Mesenchymal stem cell (in vitro differentiated cells and primary cell): ENCODE measurements around the gene ITPKB.

Experiments used
- DNase-seq: peaks from one replicate; pipeline ENCODE4 v3.0.0-alpha.2; 2013
- H2AFZ ChIP-seq: one replicate; pipeline ENCODE4 v1.6.1; 2013; ENCODE audit warnings: low read depth, mild to moderate bottlenecking, control low read depth, inconsistent platforms, low read length, moderate library complexity
- H2AK5ac ChIP-seq: 2 replicates; pipeline ENCODE4 v1.6.1; 2013; ENCODE audit warnings: low read length, moderate library complexity, mild to moderate bottlenecking, inconsistent platforms; ENCODE audit not compliant: severe bottlenecking
- H2BK120ac ChIP-seq: one replicate; pipeline ENCODE4 v1.6.1; 2013; ENCODE audit warnings: low read depth, mild to moderate bottlenecking, inconsistent platforms, low read length, moderate library complexity
- H2BK12ac ChIP-seq, 2 experiments: one replicate each; pipeline ENCODE4 v1.6.1; 2013; ENCODE audit warnings: inconsistent platforms in 2 of 2, low read length in 2 of 2, mild to moderate bottlenecking in 2 of 2, moderate library complexity in 2 of 2, control low read depth in 1 of 2
- H2BK15ac ChIP-seq: one replicate; pipeline ENCODE4 v1.6.1; 2013; ENCODE audit warnings: mild to moderate bottlenecking, low read depth, inconsistent platforms; ENCODE audit not compliant: poor library complexity, severe bottlenecking
- H2BK5ac ChIP-seq: 2 replicates; pipeline ENCODE4 v1.6.1; 2013; ENCODE audit warnings: low read depth, mild to moderate bottlenecking, low read length, control low read depth, inconsistent platforms; ENCODE audit not compliant: poor library complexity, severe bottlenecking
- H3K14ac ChIP-seq, 2 experiments: one replicate each; pipeline ENCODE4 v1.6.1; 2013; ENCODE audit warnings: inconsistent platforms in 2 of 2, low read length in 2 of 2, control low read depth in 1 of 2, mild to moderate bottlenecking in 1 of 2, moderate library complexity in 1 of 2
- H3K18ac ChIP-seq, 2 experiments: one replicate each; pipeline ENCODE4 v1.6.1; 2013; ENCODE audit warnings: inconsistent platforms in 2 of 2, low read length in 2 of 2, control low read depth in 1 of 2, low read depth in 1 of 2, mild to moderate bottlenecking in 1 of 2
- H3K23ac ChIP-seq, 2 experiments: one replicate each; pipeline ENCODE4 v1.6.1; 2013; ENCODE audit warnings: inconsistent platforms in 2 of 2, low read length in 2 of 2, mild to moderate bottlenecking in 2 of 2, moderate library complexity in 2 of 2, control low read depth in 1 of 2
- H3K27ac ChIP-seq: 2 replicates; pipeline ENCODE4 v1.5.1; 2013; ENCODE audit warnings: mild to moderate bottlenecking, moderate library complexity, low read length, control low read depth, inconsistent platforms; ENCODE audit not compliant: poor library complexity, severe bottlenecking
- H3K27me3 ChIP-seq, 2 experiments: 2 replicates each; pipeline versions ENCODE4 v1.6.1 to v1.7.0; 2013; ENCODE audit warnings: low read length in 2 of 2, mild to moderate bottlenecking in 2 of 2, moderate library complexity in 2 of 2, control low read depth in 1 of 2, inconsistent platforms in 1 of 2; ENCODE audit not compliant: control insufficient read depth in 1 of 2, insufficient read depth in 1 of 2
- H3K36me3 ChIP-seq, 2 experiments: 2 replicates each; pipeline versions ENCODE4 v1.6.1 to v1.7.0; 2013; ENCODE audit warnings: low read length in 2 of 2, control low read depth in 1 of 2, inconsistent platforms in 1 of 2, low read depth in 1 of 2, mild to moderate bottlenecking in 1 of 2; ENCODE audit not compliant: insufficient read depth in 2 of 2, control insufficient read depth in 1 of 2
- H3K4ac ChIP-seq, 2 experiments: one replicate each; pipeline ENCODE4 v1.6.1; 2013; ENCODE audit warnings: inconsistent platforms in 2 of 2, low read length in 2 of 2, mild to moderate bottlenecking in 2 of 2, moderate library complexity in 2 of 2, control low read depth in 1 of 2, low read depth in 1 of 2
- H3K4me1 ChIP-seq: 2 replicates; pipeline ENCODE4 v1.6.1; 2013; ENCODE audit warnings: low read depth, low read length, control low read depth; ENCODE audit not compliant: control insufficient read depth, insufficient read depth
- H3K4me2 ChIP-seq: 2 replicates; pipeline ENCODE4 v1.6.1; 2013; ENCODE audit warnings: low read length, mild to moderate bottlenecking, inconsistent platforms; ENCODE audit not compliant: poor library complexity, severe bottlenecking
- H3K4me3 ChIP-seq, 2 experiments: 2 replicates each; pipeline versions ENCODE4 v1.5.1 to v1.7.0; 2013; ENCODE audit warnings: low read length in 2 of 2, mild to moderate bottlenecking in 2 of 2, control low read depth in 1 of 2, low read depth in 1 of 2; ENCODE audit not compliant: insufficient read depth in 1 of 2
- H3K79me1 ChIP-seq: replicated peaks from 2 replicates; pipeline ENCODE4 v1.6.1; 2013; ENCODE audit warnings: mild to moderate bottlenecking, control low read depth, low read length, inconsistent platforms; ENCODE audit not compliant: poor library complexity, severe bottlenecking
- H3K9ac ChIP-seq: 2 replicates; pipeline ENCODE4 v1.7.0; 2013; ENCODE audit warnings: mild to moderate bottlenecking, low read length, moderate library complexity
- H3K9me3 ChIP-seq: 2 replicates; pipeline ENCODE4 v1.7.0; 2013; ENCODE audit warnings: mild to moderate bottlenecking, low read length; ENCODE audit not compliant: control insufficient read depth
- H4K8ac ChIP-seq: one replicate; pipeline ENCODE4 v1.6.1; 2013; ENCODE audit warnings: inconsistent platforms, mild to moderate bottlenecking, low read length, moderate library complexity
- H4K91ac ChIP-seq: one replicate; pipeline ENCODE4 v1.6.1; 2013; ENCODE audit warnings: mild to moderate bottlenecking, low read length, inconsistent platforms
- WGBS: methylation state at CpG from one replicate; pipeline ENCODE4 v1.1.7; 2013; ENCODE audit warnings: mixed read lengths; 5-methylcytosine and 5-hydroxymethylcytosine counted together

ITPKB gene

GRCh38 chr1:226652613-226653012 lies 86.5 kb downstream of the ITPKB start:
- DNase-seq: no peak
- Histone ChIP-seq H3K27me3 (no peaks in the 10 kb centered on the region), H3K9me3 (no peaks in the 10 kb centered on the region), H3K36me3 (peaks cover 5 to 9% of the 10 kb centered on the region in 2 experiments), H2AFZ (no peak overlapping the region), H3K27ac (no peak overlapping the region), H2BK120ac (no peak overlapping the region), H3K4me3 (no peak overlapping the region), H2BK15ac (no peak overlapping the region), H4K91ac (peak overlapping the region; percentile 45), H3K4me1 (peaks cover 34% of the 10 kb centered on the region), H4K8ac (no peak overlapping the region), H3K14ac (no peak overlapping the region), H3K23ac (no peak overlapping the region), H3K9ac (no peak overlapping the region), H3K18ac (no peak overlapping the region), H3K4ac (no peak overlapping the region), H2AK5ac (no peak overlapping the region), H2BK12ac (no peak overlapping the region), H3K79me1 (peaks cover 10% of the 10 kb centered on the region), H3K4me2 (no peak overlapping the region), H2BK5ac (no peak overlapping the region)
- WGBS: 89% methylated on average over 6 of the region's 6 CpGs

DNA sequence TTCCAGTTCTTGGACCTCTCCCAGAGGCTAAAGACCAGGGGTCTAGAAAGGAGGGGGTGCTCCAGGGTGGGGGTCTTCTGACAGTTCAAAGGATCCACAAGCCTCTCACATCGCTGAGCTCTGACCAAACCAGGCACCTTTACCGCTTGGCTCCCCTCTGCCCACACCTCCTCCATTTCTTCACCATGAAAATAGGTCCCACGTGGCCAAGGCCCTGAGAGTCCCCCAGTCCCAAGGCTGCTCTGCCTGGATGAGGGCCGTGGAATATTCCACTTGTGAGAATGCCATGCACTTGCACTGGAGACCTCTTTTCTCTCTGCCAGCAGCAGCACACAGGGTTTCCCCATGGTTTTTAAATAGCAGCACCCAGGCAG lies 87.4 kb downstream of the ITPKB start:
- H2BK120ac ChIP-seq: no peak overlapping the region
- 95% methylated on average over 4 of the region's 4 CpGs for WGBS

GRCh38 chr1:226651041-226651731 lies 87.9 kb downstream of the ITPKB start:
- WGBS: 97% methylated on average over 10 of the region's 12 CpGs
- Histone ChIP-seq H3K9ac (no peak overlapping the region), H3K4me1 (peaks cover 32% of the 10 kb centered on the region), H2BK5ac (no peak overlapping the region), H4K8ac (no peak overlapping the region), H2BK12ac (no peak overlapping the region), H3K4me2 (no peak overlapping the region), H4K91ac (no peak overlapping the region), H3K4me3 (no peak overlapping the region), H3K4ac (no peak overlapping the region), H2AK5ac (no peak overlapping the region), H3K14ac (no peak overlapping the region), H3K79me1 (peaks cover 12% of the 10 kb centered on the region), H3K9me3 (no peaks in the 10 kb centered on the region), H3K23ac (no peak overlapping the region), H3K27me3 (no peaks in the 10 kb centered on the region), H3K18ac (no peak overlapping the region), H2BK15ac (no peak overlapping the region), H3K36me3 (peaks cover 18 to 24% of the 10 kb centered on the region in 2 experiments), H2BK120ac (no peak overlapping the region), H2AFZ (no peak overlapping the region), H3K27ac (no peak overlapping the region)
- no peak for DNase-seq

More for the DNA sequence above, 87.4 kb downstream of the ITPKB start:
- no peak overlapping the region for H2BK12ac ChIP-seq
- peaks cover 12% of the 10 kb centered on the region for H3K79me1 ChIP-seq
- H3K18ac ChIP-seq: no peak overlapping the region
- H3K14ac ChIP-seq: no peak overlapping the region
- no peak overlapping the region for H4K91ac ChIP-seq
- H3K36me3 ChIP-seq: peaks cover 14 to 18% of the 10 kb centered on the region in 2 experiments
- H3K4me2 ChIP-seq: no peak overlapping the region
- no peak overlapping the region for H2AFZ ChIP-seq
- H3K9me3 ChIP-seq: no peaks in the 10 kb centered on the region
- H3K27me3 ChIP-seq: no peaks in the 10 kb centered on the region
- no peak overlapping the region for H3K4ac ChIP-seq
- H2AK5ac ChIP-seq: no peak overlapping the region
- no peak overlapping the region for H3K9ac ChIP-seq
- no peak overlapping the region for H4K8ac ChIP-seq
- H2BK15ac ChIP-seq: no peak overlapping the region
- no peak overlapping the region for H2BK5ac ChIP-seq
- peaks cover 35% of the 10 kb centered on the region for H3K4me1 ChIP-seq
- no peak overlapping the region for H3K23ac ChIP-seq
- no peak overlapping the region for H3K27ac ChIP-seq
- no peak for DNase-seq
- H3K4me3 ChIP-seq: no peak overlapping the region

DNA sequence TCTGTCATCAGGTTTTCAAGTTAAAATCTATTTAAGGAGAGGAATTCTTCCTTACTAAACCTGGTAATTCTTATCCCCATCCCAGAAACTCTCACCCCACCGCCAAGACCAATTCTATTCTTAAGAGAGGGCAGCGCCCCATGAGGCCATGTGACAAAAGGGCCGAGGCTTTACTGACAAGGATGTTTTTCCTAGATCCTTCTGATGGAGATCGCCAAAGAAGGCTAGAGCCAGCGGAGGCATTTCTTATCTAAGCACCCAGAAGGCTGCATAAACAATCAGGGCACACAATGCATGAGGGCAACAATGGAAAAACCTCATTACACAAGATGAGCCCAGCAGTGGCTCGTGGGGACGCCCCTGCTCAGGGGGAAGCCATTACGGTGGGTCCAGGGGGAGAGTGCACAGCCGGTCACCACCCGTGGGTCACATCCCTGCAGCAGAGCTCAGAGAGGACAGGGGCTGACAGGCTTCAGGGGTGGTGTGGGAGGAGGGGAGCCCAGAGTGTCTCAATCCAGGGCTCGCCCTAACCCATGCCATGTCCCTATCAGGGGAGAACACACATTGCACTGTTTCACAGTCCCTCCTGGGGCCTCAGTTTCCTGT lies 88.7 kb downstream of the ITPKB start:
- Histone ChIP-seq H3K9ac (no peak overlapping the region), H2BK12ac (no peak overlapping the region), H3K27ac (no peak overlapping the region), H3K23ac (no peak overlapping the region), H4K91ac (no peak overlapping the region), H3K4ac (peak overlapping the region in 1 of 2 experiments; percentile 24), H3K79me1 (peaks cover 12% of the 10 kb centered on the region), H3K14ac (no peak overlapping the region), H3K36me3 (peaks cover 21 to 24% of the 10 kb centered on the region in 2 experiments), H3K27me3 (no peaks in the 10 kb centered on the region), H4K8ac (peak overlapping the region; percentile 19), H2AK5ac (no peak overlapping the region), H2BK5ac (no peak overlapping the region), H3K4me3 (no peak overlapping the region), H2AFZ (no peak overlapping the region), H3K18ac (no peak overlapping the region), H3K9me3 (no peaks in the 10 kb centered on the region), H2BK120ac (no peak overlapping the region), H3K4me1 (peaks cover 31% of the 10 kb centered on the region), H2BK15ac (no peak overlapping the region), H3K4me2 (no peak overlapping the region)
- no peak for DNase-seq
- WGBS: 65% methylated on average over 9 of the region's 11 CpGs
